ENCODE measurements around the gene AP3B1.

DNA sequence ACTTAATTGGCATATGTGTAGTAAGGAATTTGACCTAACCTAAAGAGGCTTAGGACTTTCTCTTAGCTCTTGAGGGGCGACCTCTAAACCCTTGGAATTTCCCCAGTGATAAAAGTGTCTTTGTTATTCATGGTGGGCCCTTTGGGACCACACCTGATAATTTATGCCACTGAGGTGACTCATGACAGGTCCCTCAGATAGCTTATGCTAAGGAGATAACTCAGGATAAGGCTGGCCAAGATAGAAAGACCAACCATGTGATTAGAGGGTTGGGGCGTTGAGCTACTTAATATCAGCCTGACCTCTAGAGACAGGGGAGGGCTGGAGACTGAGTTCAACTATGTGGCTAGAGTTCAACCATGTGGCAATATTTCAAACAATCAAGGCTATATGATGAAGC is 218.1 kb downstream of the AP3B1 start:
- TF ChIP-seq, protein P1, sequence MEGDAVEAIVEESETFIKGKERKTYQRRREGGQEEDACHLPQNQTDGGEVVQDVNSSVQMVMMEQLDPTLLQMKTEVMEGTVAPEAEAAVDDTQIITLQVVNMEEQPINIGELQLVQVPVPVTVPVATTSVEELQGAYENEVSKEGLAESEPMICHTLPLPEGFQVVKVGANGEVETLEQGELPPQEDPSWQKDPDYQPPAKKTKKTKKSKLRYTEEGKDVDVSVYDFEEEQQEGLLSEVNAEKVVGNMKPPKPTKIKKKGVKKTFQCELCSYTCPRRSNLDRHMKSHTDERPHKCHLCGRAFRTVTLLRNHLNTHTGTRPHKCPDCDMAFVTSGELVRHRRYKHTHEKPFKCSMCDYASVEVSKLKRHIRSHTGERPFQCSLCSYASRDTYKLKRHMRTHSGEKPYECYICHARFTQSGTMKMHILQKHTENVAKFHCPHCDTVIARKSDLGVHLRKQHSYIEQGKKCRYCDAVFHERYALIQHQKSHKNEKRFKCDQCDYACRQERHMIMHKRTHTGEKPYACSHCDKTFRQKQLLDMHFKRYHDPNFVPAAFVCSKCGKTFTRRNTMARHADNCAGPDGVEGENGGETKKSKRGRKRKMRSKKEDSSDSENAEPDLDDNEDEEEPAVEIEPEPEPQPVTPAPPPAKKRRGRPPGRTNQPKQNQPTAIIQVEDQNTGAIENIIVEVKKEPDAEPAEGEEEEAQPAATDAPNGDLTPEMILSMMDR (conservative IDR thresholded peaks at IDR 0.05; ENCODE audit: low read depth in 2 of 2), result no peak
- TF ChIP-seq, protein P2, sequence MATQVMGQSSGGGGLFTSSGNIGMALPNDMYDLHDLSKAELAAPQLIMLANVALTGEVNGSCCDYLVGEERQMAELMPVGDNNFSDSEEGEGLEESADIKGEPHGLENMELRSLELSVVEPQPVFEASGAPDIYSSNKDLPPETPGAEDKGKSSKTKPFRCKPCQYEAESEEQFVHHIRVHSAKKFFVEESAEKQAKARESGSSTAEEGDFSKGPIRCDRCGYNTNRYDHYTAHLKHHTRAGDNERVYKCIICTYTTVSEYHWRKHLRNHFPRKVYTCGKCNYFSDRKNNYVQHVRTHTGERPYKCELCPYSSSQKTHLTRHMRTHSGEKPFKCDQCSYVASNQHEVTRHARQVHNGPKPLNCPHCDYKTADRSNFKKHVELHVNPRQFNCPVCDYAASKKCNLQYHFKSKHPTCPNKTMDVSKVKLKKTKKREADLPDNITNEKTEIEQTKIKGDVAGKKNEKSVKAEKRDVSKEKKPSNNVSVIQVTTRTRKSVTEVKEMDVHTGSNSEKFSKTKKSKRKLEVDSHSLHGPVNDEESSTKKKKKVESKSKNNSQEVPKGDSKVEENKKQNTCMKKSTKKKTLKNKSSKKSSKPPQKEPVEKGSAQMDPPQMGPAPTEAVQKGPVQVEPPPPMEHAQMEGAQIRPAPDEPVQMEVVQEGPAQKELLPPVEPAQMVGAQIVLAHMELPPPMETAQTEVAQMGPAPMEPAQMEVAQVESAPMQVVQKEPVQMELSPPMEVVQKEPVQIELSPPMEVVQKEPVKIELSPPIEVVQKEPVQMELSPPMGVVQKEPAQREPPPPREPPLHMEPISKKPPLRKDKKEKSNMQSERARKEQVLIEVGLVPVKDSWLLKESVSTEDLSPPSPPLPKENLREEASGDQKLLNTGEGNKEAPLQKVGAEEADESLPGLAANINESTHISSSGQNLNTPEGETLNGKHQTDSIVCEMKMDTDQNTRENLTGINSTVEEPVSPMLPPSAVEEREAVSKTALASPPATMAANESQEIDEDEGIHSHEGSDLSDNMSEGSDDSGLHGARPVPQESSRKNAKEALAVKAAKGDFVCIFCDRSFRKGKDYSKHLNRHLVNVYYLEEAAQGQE (IDR thresholded peaks at IDR 0.05; ENCODE audit: unreplicated experiment), result no peak
- TF ChIP-seq EZH2 (IDR thresholded peaks at IDR 0.05; ENCODE audit: low read depth, unreplicated experiment), result no peak
- no peak for TF ChIP-seq EZH2phosphoT487 (IDR thresholded peaks at IDR 0.05; ENCODE audit: unreplicated experiment)
- no peak for TF ChIP-seq ZNF331 (CRISPR knock-in tag; IDR thresholded peaks at IDR 0.05; ENCODE audit: low read depth)

Data from GM23338 (cell line).